Measurements from ENCODE around the gene COX7C.
A peak's percentile ranks its signal among the peaks of the same experiment; 100 is the strongest.
"Not testable (repeated sequence)": the region's sequence is repeated elsewhere in the genome, so short reads cannot be mapped to it uniquely, and the experiment has no call there.

COX7C gene

DNA sequence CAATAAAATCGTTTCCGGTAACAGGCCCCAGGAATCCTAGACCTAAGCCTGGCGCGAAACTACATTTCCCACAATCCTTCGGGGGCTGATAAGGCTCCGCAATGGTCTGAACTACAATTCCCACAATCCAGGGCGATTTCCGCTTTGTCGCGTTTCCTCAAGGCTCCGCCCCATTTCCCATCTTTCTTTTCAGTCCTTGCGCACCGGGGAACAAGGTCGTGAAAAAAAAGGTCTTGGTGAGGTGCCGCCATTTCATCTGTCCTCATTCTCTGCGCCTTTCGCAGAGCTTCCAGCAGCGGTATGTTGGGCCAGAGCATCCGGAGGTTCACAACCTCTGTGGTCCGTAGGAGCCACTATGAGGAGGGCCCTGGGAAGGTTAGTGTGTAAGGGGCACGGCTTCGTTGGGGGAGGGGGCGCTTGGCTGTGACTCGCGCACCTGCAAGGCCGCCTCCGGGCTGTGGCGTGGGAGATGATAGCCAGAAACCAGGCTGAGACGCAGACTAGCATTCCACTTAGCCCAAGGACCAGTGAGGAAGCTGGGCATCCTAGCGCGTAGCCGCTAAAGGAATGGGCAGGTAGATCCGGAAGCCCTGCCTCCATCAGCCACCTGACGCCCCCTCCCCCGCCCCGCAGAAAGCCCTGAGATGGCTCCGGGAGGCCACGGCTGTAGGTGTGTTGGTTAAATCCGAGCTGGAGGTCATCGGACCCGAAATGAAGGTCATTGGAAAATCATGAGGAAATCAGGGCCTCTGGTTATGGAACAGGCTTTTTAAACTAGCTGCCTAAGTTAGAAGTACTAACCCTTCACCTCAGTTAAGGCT, at the start of gene COX7C:
Gene COX7C (plus strand): TSS at position 186 of the 821 bp plus-strand sequence. CDS start 115 bp downstream, at position 301.
- peak; percentile 83 to 87 for DNase-seq (ENCODE audit: low read depth in 2 of 2)

DNA sequence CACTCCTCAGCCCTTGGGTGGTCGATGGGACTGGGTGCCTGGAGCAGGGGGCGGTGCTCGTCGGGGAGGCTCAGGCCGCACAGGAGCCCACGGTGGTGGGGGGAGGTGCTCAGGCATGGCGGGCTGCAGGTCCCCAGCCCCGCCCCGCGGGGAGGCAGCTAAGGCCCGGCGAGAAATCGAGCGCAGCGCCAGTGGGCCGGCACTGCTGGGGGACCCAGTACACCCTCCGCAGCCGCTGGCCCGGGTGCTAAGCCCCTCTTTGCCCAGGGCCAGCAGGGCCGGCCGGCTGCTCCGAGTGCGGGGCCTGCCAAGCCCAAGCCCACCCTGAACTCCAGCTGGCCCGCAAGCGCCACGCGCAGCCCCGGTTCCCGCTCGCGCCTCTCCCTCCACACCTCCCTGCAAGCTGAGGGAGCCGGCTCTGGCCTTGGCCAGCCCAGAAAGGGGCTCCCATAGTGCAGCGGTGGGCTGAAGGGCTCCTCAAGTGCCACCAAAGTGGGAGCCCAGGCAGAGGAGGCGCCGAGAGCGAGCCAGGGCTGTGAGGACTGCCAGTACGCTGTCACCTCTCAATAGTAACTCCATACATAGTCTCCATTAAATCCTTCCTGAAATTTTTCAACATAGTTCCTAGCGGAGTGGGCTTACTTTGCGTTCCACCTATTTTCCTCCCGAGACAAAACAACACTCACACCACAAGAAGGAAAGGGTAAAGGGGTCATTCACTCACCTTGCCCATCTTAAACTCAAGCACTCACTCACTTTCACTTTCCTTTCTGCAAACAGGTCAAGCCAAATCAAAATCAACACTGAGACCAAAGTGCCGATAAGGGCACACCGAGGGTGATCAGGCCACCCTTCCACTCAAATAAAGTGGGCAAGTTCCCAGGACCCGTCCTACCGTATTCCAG, 48.0 kb upstream of the COX7C start:
- not testable (repeated sequence) for DNase-seq (ENCODE audit: low read depth in 2 of 2)

- DNase-seq (ENCODE audit: low read depth in 2 of 2) = no peak
Observed at GRCh38 chr5:86570427-86571083, 47.2 kb upstream of the COX7C start.

- DNase-seq (ENCODE audit: low read depth in 2 of 2) = not testable (repeated sequence)
Observed at GRCh38 chr5:86571109-86571508, 46.6 kb upstream of the COX7C start.

GRCh38 chr5:86572825-86573517, 44.8 kb upstream of the COX7C start:
- no peak for DNase-seq (ENCODE audit: low read depth in 2 of 2)

DNA sequence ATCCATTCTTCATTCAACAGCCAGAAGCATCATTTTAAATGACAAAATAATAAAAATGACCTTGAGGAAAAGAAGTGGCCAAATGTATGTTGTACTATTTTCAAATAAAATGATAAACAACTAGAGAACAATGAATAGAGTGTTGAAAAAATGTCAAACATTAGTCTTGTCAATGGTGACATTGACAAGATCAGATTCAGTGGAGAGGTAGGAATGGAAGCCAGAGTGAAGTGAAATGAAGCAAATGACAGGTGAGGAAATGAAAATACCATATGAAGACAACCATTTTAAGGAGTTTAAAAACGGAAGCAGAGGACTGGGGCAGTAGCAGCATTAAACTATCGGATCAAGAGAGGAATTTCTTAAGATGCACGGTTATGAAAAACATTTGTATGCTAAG, 38.2 kb upstream of the COX7C start:
- no peak for DNase-seq (ENCODE audit: low read depth in 2 of 2)

DNA sequence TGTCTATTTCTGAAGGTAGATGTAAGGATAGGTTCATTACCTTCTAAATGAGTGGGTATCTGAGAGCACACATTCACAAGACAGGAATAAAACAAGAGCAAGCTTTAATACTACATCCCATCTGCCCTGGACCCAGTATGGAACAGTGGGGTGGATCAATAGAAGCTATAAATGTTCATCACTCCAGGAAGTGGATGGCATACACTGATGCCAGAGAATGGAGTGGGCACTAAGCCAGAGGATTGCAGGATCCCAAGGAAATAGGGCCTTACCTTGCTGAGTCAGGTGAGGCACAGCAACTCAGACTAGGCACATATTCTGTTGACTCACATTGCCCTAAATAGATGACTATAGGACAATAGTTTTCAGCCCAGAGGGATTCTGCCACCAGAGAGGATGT, 21.3 kb upstream of the COX7C start:
- no peak for DNase-seq (ENCODE audit: low read depth in 2 of 2)

DNA sequence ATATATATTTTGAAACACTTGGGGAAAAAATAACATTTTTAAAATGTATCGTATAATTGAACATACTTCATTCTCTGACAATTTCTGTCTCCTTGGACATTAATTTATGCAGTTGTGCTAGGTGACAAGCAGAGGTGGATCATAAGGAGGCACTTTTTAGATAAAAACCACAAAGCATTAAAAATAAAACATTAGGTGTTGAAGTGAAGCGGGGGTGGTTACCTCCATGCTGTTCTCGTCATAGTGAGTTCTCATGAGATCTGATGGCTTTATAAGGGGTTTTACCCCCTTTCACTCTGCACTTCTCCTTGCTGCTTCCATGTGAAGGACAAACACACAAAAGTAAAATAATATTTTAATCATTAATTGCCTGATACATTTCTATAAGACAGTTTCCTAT, 11.9 kb upstream of the COX7C start:
- DNase-seq (ENCODE audit: low read depth in 2 of 2) = no peak

- DNase-seq (ENCODE audit: low read depth in 2 of 2) = no peak
Observed at GRCh38 chr5:86613455-86613854, 4.3 kb upstream of the COX7C start.

DNA sequence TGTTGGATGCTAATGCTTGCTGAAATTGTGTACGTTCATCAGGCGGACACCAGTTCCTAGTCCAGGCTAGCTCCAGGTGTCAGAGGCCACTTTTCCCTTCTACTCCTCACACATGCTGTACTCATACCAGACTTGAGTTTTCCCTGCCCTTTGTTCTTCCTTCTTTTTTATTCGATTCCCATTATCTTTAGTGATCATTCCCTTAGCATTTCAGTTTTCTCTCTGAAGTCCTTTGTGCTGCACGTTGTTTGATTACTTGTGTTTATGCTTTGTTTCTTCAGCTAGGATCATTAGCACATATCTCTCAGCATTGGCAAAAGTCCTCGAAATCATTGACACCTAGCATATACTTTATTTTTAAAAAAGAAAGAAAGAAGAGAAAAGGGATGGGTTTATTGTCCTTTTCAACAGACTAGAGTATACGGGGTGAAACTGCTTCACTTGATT, 409 bp upstream of the COX7C start:
- no peak for DNase-seq (ENCODE audit: low read depth in 2 of 2)

- no peak for DNase-seq (ENCODE audit: low read depth in 2 of 2)
Observed at GRCh38 chr5:86623785-86624483, 6.2 kb downstream of the COX7C start.

- no peak for DNase-seq (ENCODE audit: low read depth in 2 of 2)
Observed at GRCh38 chr5:86625148-86625547, 7.4 kb downstream of the COX7C start.

- no peak for DNase-seq (ENCODE audit: low read depth in 2 of 2)
Observed at GRCh38 chr5:86626149-86626548, 8.4 kb downstream of the COX7C start.

DNA sequence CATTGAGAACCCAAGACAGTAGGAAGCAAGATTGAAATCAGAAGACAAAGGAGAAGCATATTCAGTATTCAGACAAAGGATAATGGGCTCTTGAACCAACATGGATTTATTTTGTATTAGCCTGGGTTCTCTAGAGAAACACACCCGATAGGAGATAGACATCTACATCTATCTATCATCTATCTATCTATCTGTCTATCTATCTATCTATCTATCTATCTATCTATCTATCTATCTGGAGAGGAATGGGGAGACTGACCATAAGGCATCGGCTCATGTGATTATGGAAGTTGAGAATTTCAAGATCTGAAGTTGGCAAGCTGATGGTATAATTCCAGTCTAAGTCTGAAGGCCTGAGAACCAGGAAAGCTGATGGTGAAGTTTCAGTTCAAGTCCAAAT, 13.4 kb downstream of the COX7C start:
- DNase-seq (ENCODE audit: low read depth in 2 of 2) = no peak

- DNase-seq (ENCODE audit: low read depth in 2 of 2) = no peak
Observed at GRCh38 chr5:86640998-86641397, 23.3 kb downstream of the COX7C start.

- DNase-seq (ENCODE audit: low read depth in 2 of 2) = no peak
Observed at GRCh38 chr5:86644843-86645242, 27.1 kb downstream of the COX7C start.

DNA sequence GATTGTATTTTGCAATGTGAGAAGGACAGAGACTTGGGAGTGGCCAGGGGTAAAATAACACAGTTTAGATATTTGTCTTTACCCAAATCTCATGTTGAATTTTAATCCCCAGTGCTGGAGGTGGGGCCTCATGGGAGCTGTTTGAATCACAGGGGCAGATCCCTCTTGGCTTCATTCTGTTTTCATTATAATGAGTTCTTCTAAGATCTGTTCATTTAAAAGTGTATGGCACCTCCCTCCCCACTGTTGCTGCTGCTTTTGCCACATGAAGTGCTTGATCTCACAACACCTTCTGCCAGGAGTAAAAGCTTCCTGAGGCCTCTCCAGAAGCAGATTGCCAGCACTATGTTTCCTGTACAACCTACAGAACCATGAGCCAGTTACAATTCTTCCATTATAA, 28.1 kb downstream of the COX7C start:
- DNase-seq (ENCODE audit: low read depth in 2 of 2) = no peak

- DNase-seq (ENCODE audit: low read depth in 2 of 2) = no peak
Observed at GRCh38 chr5:86646671-86647070, 28.9 kb downstream of the COX7C start.

DNA sequence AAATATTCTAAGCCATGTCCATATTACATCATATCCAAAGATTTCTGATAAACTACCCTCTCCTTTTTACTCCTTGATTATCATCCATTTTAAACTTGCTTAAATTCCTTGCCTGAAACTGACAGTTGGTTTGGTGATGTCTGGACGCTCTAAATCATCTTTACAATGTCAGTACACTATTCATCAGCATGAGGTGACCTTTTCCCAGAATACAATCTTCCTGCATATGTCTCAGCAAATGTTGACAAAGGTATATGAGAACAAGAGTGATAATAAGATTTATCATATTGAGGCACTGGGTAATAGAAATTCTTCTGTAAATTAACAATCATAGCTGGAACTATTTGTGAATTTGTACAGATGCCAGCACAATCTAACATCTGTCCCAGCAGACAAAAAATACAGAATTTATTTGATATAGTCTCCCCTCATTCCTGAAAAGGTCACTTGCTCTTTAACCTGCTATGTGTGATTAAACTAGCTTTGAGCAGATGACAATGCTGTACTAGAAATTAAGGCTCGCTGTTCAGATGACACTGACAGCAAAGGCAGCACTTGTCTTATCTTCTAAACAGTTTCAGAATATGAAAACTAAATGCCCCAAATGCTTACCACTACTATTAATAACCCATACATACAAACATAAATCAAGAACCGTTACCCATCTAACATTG, 32.2 kb downstream of the COX7C start:
- no peak for DNase-seq (ENCODE audit: low read depth in 2 of 2)

DNA sequence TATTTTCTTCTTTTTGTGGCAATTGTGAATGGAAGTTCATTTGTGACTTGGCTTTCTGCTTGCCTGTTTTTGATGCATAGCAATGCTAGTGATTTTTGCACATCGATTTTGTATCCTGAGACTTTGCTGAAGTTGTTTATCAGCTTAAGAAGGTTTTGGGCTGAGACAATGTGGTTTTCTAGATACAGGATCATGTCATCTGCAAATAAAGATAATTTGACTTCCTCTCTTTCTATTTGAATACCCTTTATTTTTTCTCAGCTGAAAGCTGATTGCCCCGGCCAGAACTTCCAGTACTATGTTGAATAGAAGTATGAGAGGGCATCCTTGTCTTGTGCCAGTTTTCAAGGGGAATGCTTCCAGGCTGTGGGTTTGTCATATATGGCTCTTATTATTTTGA, 43.0 kb downstream of the COX7C start:
- DNase-seq (ENCODE audit: low read depth in 2 of 2) = not testable (repeated sequence)

Data from stimulated activated CD4-positive, alpha-beta T cell treated with anti-CD3 and anti-CD28 coated beads, Interleukin-12 subunit alpha, Interleukin-12 subunit beta, amount 100 ng/mL, for 24 hours (primary cell).